ES-I3 (cell line): ENCODE measurements around the gene NAV1.
"Not testable (repeated sequence)": the region's sequence is repeated elsewhere in the genome, so short reads cannot be mapped to it uniquely, and the experiment has no call there.

Experiments used
- H3K36me3 ChIP-seq: 2 replicates; pipeline ENCODE4 v1.6.1; 2013; ENCODE audit warnings: mild to moderate bottlenecking, low read length, control low read depth, moderate library complexity; ENCODE audit not compliant: insufficient read depth
- H3K4me1 ChIP-seq: 2 replicates; pipeline ENCODE4 v1.6.1; 2013; ENCODE audit warnings: mild to moderate bottlenecking, control low read depth, low read length; ENCODE audit not compliant: insufficient read depth
- H3K9ac ChIP-seq: 2 replicates; pipeline ENCODE4 v1.6.1; 2013; ENCODE audit warnings: low read depth, mild to moderate bottlenecking, low read length, moderate library complexity
- H3K9me3 ChIP-seq: 2 replicates; pipeline ENCODE4 v1.6.1; 2013; ENCODE audit warnings: mild to moderate bottlenecking, low read length, moderate library complexity; ENCODE audit not compliant: control insufficient read depth, insufficient read depth

Gene NAV1

GRCh38 chr1:201509601-201510374 lies 29.1 kb upstream of the NAV1 start:
- H3K4me1 ChIP-seq = peaks cover 31% of the 10 kb centered on the region
- H3K9ac ChIP-seq = no peak overlapping the region
- H3K36me3 ChIP-seq = no peaks in the 10 kb centered on the region
- H3K9me3 ChIP-seq = no peaks in the 10 kb centered on the region

GRCh38 chr1:201510734-201511133 lies 28.2 kb upstream of the NAV1 start:
- peaks cover 22% of the 10 kb centered on the region; the same call in 1 of the 2 replicates for H3K4me1 ChIP-seq
- H3K9ac ChIP-seq = no peak overlapping the region
- no peaks in the 10 kb centered on the region for H3K36me3 ChIP-seq
- no peaks in the 10 kb centered on the region for H3K9me3 ChIP-seq

DNA sequence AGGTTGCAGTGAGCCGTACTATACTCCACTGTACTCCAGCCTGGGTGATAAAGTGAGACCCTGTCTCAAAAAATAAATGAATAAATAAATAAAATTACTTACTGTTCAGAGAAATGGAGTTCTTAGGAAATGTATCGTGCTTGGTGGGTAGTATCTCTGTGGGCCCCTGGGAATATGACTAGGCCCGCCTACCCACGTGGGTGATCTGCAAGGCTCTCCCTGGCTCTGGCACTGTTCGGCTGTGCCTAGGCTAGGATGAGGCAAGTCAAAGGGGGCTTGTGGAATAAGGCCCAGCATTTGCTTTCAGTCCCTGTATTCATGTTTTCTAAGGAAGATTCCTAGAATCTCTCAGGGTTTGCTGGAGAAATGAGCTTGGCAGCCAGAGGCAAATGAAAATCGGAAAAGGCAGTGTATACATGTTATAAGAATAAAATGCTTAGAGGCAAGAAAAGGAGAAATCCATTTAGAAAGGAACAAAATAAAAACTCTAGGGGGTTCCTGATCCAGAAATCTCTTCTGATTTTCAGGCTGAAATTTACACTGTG lies 27.5 kb upstream of the NAV1 start:
- Histone ChIP-seq H3K9ac (no peak overlapping the region), H3K9me3 (no peaks in the 10 kb centered on the region), H3K4me1 (peaks cover 16% of the 10 kb centered on the region; the same call in 1 of the 2 replicates), H3K36me3 (no peaks in the 10 kb centered on the region)

DNA sequence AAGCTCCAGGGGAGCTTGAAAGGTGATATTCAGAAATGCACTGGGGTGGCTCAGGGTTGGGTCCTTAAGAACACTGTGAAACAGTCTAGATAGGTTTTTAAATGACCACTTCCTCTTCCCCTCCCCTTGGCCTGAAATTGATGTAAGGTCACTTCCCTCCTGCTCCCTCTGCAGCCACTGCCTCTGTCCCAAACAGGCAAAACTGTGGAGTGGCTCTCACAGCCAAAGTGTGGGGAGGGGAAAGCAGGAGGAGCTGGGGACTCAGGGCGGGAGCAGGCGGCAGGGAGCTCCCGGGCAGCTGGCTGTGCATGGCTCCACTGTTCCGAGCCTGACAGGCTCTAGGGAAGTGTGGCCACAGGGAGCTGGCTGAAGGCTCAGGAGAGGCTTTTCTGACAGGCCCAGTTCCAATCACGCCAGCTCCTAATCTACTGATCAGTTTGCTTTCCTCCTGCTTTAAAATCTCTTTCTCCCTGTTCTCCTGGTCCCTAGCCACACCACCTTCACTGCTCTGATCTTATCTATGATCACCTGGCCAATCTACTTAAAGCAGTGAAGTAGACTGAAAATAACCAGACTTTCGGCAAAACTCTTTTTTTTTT lies 26.9 kb upstream of the NAV1 start:
- Histone ChIP-seq H3K9me3 (no peaks in the 10 kb centered on the region), H3K4me1 (peaks cover 16% of the 10 kb centered on the region; the same call in 1 of the 2 replicates), H3K9ac (no peak overlapping the region), H3K36me3 (no peaks in the 10 kb centered on the region)

GRCh38 chr1:201513498-201514243 lies 25.3 kb upstream of the NAV1 start:
- Histone ChIP-seq H3K9me3 (no peaks in the 10 kb centered on the region), H3K36me3 (no peaks in the 10 kb centered on the region), H3K4me1 (peaks cover 16% of the 10 kb centered on the region; the same call in 1 of the 2 replicates), H3K9ac (no peak overlapping the region)

- Histone ChIP-seq H3K36me3 (no peaks in the 10 kb centered on the region), H3K9me3 (no peaks in the 10 kb centered on the region), H3K4me1 (peaks cover 16% of the 10 kb centered on the region; the same call in 1 of the 2 replicates), H3K9ac (no peak overlapping the region)
These were observed 24.5 kb upstream of the NAV1 start for GRCh38 chr1:201514466-201514865.

DNA sequence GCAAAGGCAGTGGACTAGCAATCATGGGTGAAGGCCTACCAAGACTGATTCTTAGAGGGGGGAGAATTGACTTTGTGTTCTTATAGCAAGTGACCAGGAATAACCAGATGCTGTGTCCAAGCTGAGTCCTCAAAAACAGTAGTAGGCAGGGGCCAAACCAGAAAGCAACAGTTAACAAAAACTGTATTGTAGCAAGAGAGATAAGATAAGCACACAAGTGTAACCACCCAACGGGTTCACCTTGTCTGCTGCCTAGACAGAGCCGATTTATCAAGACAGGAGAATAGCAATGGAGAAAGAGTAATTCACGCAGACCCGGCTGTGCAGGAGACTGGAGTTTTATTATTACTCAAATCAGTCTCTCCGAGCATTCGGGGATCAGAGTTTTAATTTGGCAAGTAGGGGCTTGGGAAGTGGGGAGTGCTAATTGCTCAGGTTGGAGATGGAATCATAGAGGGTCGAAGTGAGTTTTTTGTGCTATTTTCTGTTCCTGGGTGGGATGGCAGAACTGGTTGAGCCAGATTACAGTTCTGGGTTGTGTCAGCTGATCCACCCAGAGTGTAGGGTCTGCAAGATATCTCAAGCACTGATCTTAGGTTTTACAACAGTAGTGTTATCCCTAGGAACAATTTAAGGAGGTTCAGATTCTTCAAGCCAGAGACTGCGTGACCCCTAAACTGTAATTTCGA lies 23.7 kb upstream of the NAV1 start:
- H3K9ac ChIP-seq = no peak overlapping the region
- H3K4me1 ChIP-seq = peaks cover 16% of the 10 kb centered on the region; the same call in 1 of the 2 replicates
- H3K36me3 ChIP-seq = no peaks in the 10 kb centered on the region
- H3K9me3 ChIP-seq = no peaks in the 10 kb centered on the region

DNA sequence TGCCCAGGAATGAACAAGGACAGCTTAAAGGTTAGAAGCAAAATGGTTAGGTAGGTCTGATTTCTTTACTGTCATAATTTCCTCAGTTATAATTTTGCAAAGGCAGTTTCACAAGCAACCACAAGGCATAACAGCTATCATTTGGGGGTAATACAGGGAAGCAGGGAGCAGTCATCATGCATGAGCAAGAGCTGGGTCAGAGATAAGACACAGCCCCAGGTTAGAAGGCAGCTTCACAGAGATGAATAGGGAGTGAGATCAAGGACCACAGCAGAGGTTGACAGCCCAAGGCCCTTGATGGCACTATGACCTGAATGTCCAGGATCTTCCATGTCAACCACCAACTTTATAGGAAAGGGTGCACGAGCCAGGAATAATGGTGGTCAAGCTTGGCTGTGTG lies 23.0 kb upstream of the NAV1 start:
- Histone ChIP-seq H3K9ac (no peak overlapping the region), H3K36me3 (no peaks in the 10 kb centered on the region), H3K4me1 (peaks cover 16% of the 10 kb centered on the region; the same call in 1 of the 2 replicates), H3K9me3 (no peaks in the 10 kb centered on the region)

GRCh38 chr1:201516511-201517127 lies 22.3 kb upstream of the NAV1 start:
- Histone ChIP-seq H3K9me3 (no peaks in the 10 kb centered on the region), H3K9ac (no peak overlapping the region), H3K36me3 (no peaks in the 10 kb centered on the region), H3K4me1 (peaks cover 13% of the 10 kb centered on the region; the same call in 1 of the 2 replicates)

DNA sequence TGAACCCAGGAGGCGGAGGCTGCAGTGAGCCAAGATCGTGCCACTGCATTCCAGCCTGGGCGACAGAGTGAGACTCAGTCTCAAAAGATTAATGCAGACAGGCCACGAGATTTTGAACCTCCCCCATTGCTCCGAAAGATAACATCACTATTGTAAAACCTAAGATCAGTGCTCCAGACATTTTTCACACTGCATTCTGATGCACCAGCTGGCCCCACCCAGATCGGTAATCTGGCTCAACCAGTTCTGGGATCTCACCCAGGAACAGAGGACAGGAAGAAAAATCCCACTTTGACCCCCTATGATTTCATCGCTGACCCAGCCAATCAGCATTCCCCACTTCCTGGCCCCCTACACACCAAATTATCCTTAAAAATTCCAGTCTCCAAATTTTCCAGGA lies 21.3 kb upstream of the NAV1 start:
- H3K36me3 ChIP-seq = no peaks in the 10 kb centered on the region
- no peaks in the 10 kb centered on the region for H3K9me3 ChIP-seq
- H3K9ac ChIP-seq = no peak overlapping the region

DNA sequence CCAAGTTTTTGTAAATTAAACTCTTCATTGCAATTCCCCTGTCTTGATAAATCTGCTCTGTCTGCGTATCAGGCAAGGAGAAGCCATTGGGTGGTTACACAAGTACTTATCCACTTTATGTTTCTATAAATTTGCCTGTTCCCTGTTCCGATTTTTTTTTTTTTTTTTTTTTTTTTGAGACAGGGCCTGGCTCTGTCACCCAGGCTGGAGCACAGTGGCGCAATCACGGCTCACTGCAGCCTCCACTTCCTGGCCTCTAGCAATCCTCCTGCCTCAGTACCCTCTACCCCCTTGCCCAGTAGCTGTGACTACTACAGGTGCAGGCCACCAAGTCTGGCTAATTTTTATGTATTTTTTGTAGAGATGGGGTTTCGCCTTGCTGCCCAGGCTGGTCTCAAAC lies 20.9 kb upstream of the NAV1 start:
- Histone ChIP-seq H3K36me3 (no peaks in the 10 kb centered on the region), H3K9me3 (no peaks in the 10 kb centered on the region), H3K4me1 (no peaks in the 10 kb centered on the region), H3K9ac (no peak overlapping the region)

More for the DNA sequence above, 21.3 kb upstream of the NAV1 start:
- peaks cover 2% of the 10 kb centered on the region; the same call in 1 of the 2 replicates for H3K4me1 ChIP-seq

DNA sequence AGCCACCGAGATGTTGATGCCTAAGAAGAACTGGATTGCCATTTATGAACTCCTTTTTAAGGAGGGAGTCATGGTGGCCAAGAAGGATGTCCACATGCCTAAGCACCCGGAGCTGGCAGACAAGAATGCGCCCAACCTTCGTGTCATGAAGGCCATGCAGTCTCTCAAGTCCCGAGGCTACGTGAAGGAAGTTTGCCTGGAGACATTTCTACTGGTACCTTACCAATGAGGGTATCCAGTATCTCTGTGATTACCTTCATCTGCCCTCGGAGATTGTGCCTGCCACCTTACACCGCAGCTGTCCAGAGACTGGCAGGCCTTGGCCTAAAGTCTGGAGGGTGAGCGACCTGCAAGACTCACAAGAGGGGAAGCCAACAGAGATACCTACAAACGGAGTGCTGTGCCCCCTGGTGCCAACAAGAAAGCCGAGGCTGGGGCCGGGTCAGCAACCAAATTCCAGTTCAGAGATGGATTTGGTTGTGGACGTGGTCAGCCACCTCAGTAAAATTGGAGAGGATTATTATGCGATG lies 18.8 kb upstream of the NAV1 start:
- not testable (repeated sequence) for H3K9me3 ChIP-seq, H3K4me1 ChIP-seq, H3K9ac ChIP-seq, H3K36me3 ChIP-seq

DNA sequence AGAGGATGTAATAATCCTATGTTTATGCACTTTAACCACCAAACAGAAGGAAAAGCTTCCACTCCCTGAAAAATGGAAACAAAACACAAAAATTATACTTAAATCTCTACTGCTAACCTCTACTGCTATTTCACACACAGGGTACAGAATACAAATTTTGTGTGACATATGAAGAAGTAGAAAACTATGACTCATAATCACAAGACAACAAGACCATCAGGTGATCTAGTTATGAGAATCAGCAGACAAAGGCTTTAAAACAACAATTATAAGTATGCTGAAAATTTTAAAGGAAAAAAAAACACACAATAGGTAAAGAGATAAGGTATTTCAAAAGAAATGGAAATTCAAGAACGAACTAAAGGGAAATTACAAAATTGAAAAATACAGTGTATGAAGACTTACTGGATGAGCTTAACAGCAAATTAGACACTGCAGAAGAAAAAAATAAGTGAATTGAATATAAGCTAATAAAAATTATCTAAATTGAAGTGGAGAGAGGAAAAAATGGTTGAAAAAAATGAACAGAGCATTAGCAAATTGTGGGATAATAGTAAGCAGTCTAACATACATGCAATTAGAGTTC lies 13.6 kb upstream of the NAV1 start:
- Histone ChIP-seq H3K9me3 (no peaks in the 10 kb centered on the region), H3K36me3 (no peaks in the 10 kb centered on the region), H3K9ac (no peak overlapping the region), H3K4me1 (no peaks in the 10 kb centered on the region)
